Activated T-helper 2 cell treated with anti-CD3 and anti-CD28 coated beads, Interferon-gamma antibody, Interleukin-2, Interleukin-4, amounts not matched to agents 10 μg/mL and 5 μg/mL and 100 μg/mL, durations not matched to agents 14 hours and 24 hours and 36 hours (primary cell): ENCODE measurements around the gene SLC43A1. TPM values are rescaled to one million over a fixed set of nuclear protein-coding genes. Genes with fewer than 3 reads are reported as not detected.

Experiments
- DNase-seq: peaks from one replicate; pipeline ENCODE4 v3.0.0; 2021; ENCODE audit warnings: low spot score
- H3K27ac Mint-ChIP-seq: one replicate; pipeline ENCODE4 v1.8.0; 2021; ENCODE audit warnings: mixed read lengths
- H3K27me3 Mint-ChIP-seq: one replicate; pipeline ENCODE4 v1.8.0; 2021; ENCODE audit warnings: low read depth, mixed read lengths
- H3K36me3 Mint-ChIP-seq: one replicate; pipeline ENCODE4 v1.8.0; 2021; ENCODE audit warnings: low read depth, mixed read lengths
- H3K4me1 Mint-ChIP-seq: one replicate; pipeline ENCODE4 v1.8.0; 2021; ENCODE audit warnings: low read depth, mixed read lengths
- H3K4me3 Mint-ChIP-seq: one replicate; pipeline ENCODE4 v1.8.0; 2021; ENCODE audit warnings: low read depth, mild to moderate bottlenecking, moderate library complexity, mixed read lengths
- H3K9me3 Mint-ChIP-seq: one replicate; pipeline ENCODE4 v1.8.0; 2021; ENCODE audit warnings: mixed read lengths
- intact Hi-C: fragments of 100-400 bp; cut with micrococcal nuclease; formaldehyde crosslinking; loops from one replicate; pipeline ENCODE4 v1.15.1; 2023
- total RNA-seq: library from RNA; stranded (reverse); gene quantifications from 2 replicates; pipeline ENCODE4 v1.2.3, GENCODE V29; 2022

Gene SLC43A1
- total RNA-seq, 1 donor from 2014 or later: 30.9 TPM

DNA sequence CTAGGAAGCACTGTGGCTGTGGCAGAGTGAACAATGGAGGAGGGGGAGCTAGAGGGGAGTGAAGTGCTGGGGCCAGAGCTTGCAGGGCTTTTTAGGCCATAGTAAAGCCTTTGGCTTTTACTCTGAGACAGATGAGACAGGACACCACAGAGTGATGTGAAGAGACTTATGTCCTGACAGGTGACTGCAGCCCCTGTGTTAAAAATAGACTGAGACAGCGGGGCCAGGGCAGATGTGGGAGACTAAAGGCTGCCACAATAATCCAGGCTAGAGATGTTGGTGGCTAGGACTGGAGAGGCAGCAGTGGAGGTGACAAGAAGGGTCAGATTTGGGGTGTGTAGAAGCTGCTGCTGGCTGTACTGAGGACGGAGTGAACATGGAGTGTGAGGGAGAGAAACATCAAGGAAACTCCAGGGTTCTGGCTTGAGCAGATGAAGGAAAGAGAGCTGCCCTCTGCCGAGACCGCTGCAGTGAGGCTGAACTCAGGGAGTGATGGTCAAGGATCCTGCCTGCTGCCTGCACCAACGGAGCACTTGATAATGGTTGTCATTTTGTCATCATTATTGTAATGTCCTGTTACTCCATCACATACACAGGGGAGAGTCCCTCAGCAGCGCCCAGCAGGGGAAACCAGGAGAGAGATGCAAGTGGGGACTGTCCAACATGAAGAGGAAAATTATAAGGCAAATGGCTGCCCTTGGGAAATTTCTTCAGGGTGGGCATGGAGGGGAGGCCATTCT is 27.4 kb downstream of the SLC43A1 start:
- Mint-ChIP-seq H3K27me3 (no peaks in the 10 kb centered on the region), H3K27ac (no peak overlapping the region), H3K4me3 (no peak overlapping the region), H3K9me3 (no peaks in the 10 kb centered on the region), H3K4me1 (peaks cover 2% of the 10 kb centered on the region), H3K36me3 (peaks cover 24% of the 10 kb centered on the region)
- intact Hi-C loops: no loop called here
- DNase-seq: no peak

GRCh38 chr11:57487021-57487778 is 28.3 kb downstream of the SLC43A1 start:
- H3K36me3 Mint-ChIP-seq: peaks cover 24% of the 10 kb centered on the region
- H3K4me3 Mint-ChIP-seq: no peak overlapping the region
- DNase-seq: no peak
- no peak overlapping the region for H3K27ac Mint-ChIP-seq
- intact Hi-C loops: no loop called here
- H3K4me1 Mint-ChIP-seq: peaks cover 2% of the 10 kb centered on the region
- no peaks in the 10 kb centered on the region for H3K9me3 Mint-ChIP-seq
- H3K27me3 Mint-ChIP-seq: peaks cover 3% of the 10 kb centered on the region

- H3K36me3 Mint-ChIP-seq: peaks cover 21% of the 10 kb centered on the region
- intact Hi-C loops: no loop called here
- H3K9me3 Mint-ChIP-seq: no peaks in the 10 kb centered on the region
- no peak for DNase-seq
- no peak overlapping the region for H3K27ac Mint-ChIP-seq
- H3K4me1 Mint-ChIP-seq: peaks cover 2% of the 10 kb centered on the region
- H3K27me3 Mint-ChIP-seq: peaks cover 18% of the 10 kb centered on the region
- no peak overlapping the region for H3K4me3 Mint-ChIP-seq
These were observed 30.1 kb downstream of the SLC43A1 start for GRCh38 chr11:57485217-57485990.

GRCh38 chr11:57484141-57484710 is 31.3 kb downstream of the SLC43A1 start:
- Mint-ChIP-seq H3K27ac (no peak overlapping the region), H3K4me3 (no peak overlapping the region), H3K9me3 (no peaks in the 10 kb centered on the region), H3K27me3 (peaks cover 24% of the 10 kb centered on the region), H3K4me1 (peaks cover 6% of the 10 kb centered on the region), H3K36me3 (peaks cover 18% of the 10 kb centered on the region)
- intact Hi-C loops: loop anchor here (5.0 kb wide), 1 partner anchor 83 kb away; the partner anchor contains the start of gene UBE2L6
- DNase-seq: no peak

DNA sequence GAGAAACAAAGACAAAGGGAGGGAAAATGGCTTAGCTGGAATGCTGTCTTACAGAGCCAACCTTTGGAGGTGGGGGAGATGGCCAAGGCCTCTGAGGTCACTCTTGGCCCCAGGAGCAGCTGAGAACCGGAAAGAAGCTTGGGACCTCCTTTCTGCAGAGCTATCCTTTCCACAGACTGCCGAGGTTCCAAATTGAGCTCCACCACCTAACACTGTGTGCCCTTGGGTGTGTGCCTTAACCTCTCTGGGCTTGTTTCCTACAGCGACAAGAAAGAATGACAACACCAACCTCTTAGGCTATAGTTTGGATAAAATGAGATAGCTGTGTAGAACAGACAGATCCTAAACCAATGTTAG is 32.0 kb downstream of the SLC43A1 start:
- Mint-ChIP-seq H3K4me1 (peaks cover 6% of the 10 kb centered on the region), H3K27ac (no peak overlapping the region), H3K4me3 (no peak overlapping the region), H3K36me3 (peaks cover 12% of the 10 kb centered on the region), H3K27me3 (peaks cover 29% of the 10 kb centered on the region), H3K9me3 (no peaks in the 10 kb centered on the region)
- no peak for DNase-seq
- intact Hi-C loops: loop anchor here (5.0 kb wide), 1 partner anchor 84 kb away; the partner anchor contains the start of gene UBE2L6

GRCh38 chr11:57482782-57483561 is 32.5 kb downstream of the SLC43A1 start:
- peaks cover 12% of the 10 kb centered on the region for H3K36me3 Mint-ChIP-seq
- peaks cover 6% of the 10 kb centered on the region for H3K4me1 Mint-ChIP-seq
- H3K9me3 Mint-ChIP-seq: no peaks in the 10 kb centered on the region
- no peak overlapping the region for H3K27ac Mint-ChIP-seq
- intact Hi-C loops: loop anchor here (5.0 kb wide), 1 partner anchor 84 kb away; the partner anchor contains the start of gene UBE2L6
- no peak overlapping the region for H3K4me3 Mint-ChIP-seq
- peak; percentile 30 for DNase-seq
- peaks cover 34% of the 10 kb centered on the region for H3K27me3 Mint-ChIP-seq

GRCh38 chr11:57481915-57482781 is 33.4 kb downstream of the SLC43A1 start:
- intact Hi-C loops: loop anchor here (5.0 kb wide), 1 partner anchor 85 kb away; the partner anchor contains the start of gene UBE2L6
- no peak for DNase-seq
- Mint-ChIP-seq H3K4me1 (peaks cover 6% of the 10 kb centered on the region), H3K36me3 (peaks cover 8% of the 10 kb centered on the region), H3K27ac (no peak overlapping the region), H3K27me3 (peaks cover 42% of the 10 kb centered on the region), H3K4me3 (no peak overlapping the region), H3K9me3 (no peaks in the 10 kb centered on the region)

DNA sequence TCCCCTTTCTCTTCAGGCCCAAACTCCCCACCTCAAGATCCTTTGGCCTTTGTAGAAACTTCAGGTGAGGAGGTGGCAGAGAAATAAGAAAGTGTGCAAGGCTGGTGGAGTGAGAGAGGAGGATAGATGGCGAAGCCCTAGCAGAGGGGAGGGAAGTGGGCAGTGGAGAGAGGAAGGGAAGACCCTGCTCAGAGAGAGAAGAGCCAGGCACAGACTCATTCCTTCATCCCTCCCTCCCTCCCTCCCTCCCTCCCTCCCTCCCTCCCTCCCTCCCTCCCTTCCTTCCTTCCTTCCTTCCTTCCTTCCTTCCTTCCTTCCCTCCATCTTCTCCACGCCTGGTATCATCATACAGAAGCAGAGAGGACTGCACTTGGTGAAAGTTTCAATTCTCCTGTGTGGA is 34.2 kb downstream of the SLC43A1 start:
- peaks cover 8% of the 10 kb centered on the region for H3K36me3 Mint-ChIP-seq
- H3K4me1 Mint-ChIP-seq: peaks cover 9% of the 10 kb centered on the region
- H3K9me3 Mint-ChIP-seq: no peaks in the 10 kb centered on the region
- DNase-seq: no peak
- intact Hi-C loops: loop anchor here (5.0 kb wide), 1 partner anchor 86 kb away; the partner anchor contains the start of gene UBE2L6
- H3K4me3 Mint-ChIP-seq: no peak overlapping the region
- H3K27me3 Mint-ChIP-seq: peaks cover 46% of the 10 kb centered on the region
- no peak overlapping the region for H3K27ac Mint-ChIP-seq

GRCh38 chr11:57480409-57481137 is 34.9 kb downstream of the SLC43A1 start:
- intact Hi-C loops: loop anchor here (1.0 to 5.0 kb wide), 3 partner anchors 23 to 135 kb away; partner anchors contain the start of gene UBE2L6
- DNase-seq: peak; percentile 61
- Mint-ChIP-seq H3K27ac (no peak overlapping the region), H3K9me3 (no peaks in the 10 kb centered on the region), H3K4me1 (peaks cover 12% of the 10 kb centered on the region), H3K4me3 (no peak overlapping the region), H3K36me3 (peaks cover 5% of the 10 kb centered on the region), H3K27me3 (peaks cover 53% of the 10 kb centered on the region)

- no peak overlapping the region for H3K4me3 Mint-ChIP-seq
- DNase-seq: no peak
- H3K27ac Mint-ChIP-seq: no peak overlapping the region
These were observed 35.6 kb downstream of the SLC43A1 start for GRCh38 chr11:57479911-57480310.

More at GRCh38 chr11:57479911-57480310, 35.6 kb downstream of the SLC43A1 start:
- peaks cover 13% of the 10 kb centered on the region for H3K4me1 Mint-ChIP-seq
- peaks cover 2% of the 10 kb centered on the region for H3K36me3 Mint-ChIP-seq
- H3K27me3 Mint-ChIP-seq: peaks cover 55% of the 10 kb centered on the region
- H3K9me3 Mint-ChIP-seq: no peaks in the 10 kb centered on the region
- intact Hi-C loops: loop anchor here (1.0 to 5.0 kb wide), 3 partner anchors 23 to 135 kb away; partner anchors contain the start of gene UBE2L6
